ENCODE measurements around the gene MROH8.

DNA sequence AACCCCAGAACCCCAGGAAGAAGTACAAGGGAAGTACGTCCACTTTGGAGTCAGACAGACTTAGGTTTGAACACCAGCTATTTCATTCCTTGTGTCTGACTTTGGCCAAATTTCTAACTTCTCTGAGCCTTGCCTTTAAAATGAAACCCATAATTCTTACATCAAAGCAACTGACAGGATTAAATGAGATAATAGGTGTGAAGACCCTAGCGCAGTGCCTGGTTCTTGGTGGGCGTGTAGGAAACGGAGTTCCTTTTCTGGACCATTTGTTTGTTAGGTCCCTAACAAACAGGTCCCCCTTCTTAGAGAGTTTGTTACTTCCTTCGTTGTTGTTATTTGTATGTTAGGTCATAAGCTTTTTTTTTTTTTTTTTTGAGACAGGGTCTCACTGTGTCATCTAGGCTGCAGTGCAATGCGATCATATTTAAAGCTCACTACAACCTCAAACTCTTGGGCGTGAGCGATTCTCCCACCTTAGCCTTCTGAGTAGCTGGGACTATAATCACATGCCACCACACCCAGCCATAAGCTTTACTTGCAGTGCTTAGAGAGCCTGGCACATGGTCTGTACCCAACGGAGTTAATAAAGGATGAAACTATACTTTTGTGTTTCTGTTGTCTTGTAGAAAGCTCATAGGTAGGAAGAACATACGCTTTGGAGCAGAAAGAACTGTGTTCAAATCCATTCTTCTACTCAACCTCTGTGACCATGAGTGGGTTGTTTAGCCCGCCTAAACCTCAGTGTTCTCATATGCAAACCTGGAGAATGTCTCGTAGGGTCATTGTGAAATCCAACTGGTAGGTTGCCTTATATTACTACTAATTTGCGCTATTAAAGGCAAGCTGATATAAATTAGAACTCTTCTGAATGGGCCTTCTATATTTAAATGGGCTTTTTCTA lies 21.8 kb upstream of the MROH8 start:
- TF ChIP-seq POLR2A (IDR thresholded peaks at IDR 0.05) (no peak), POLR2AphosphoS5 (IDR thresholded peaks at IDR 0.05) (no peak)
- TF ChIP-seq, protein P1, sequence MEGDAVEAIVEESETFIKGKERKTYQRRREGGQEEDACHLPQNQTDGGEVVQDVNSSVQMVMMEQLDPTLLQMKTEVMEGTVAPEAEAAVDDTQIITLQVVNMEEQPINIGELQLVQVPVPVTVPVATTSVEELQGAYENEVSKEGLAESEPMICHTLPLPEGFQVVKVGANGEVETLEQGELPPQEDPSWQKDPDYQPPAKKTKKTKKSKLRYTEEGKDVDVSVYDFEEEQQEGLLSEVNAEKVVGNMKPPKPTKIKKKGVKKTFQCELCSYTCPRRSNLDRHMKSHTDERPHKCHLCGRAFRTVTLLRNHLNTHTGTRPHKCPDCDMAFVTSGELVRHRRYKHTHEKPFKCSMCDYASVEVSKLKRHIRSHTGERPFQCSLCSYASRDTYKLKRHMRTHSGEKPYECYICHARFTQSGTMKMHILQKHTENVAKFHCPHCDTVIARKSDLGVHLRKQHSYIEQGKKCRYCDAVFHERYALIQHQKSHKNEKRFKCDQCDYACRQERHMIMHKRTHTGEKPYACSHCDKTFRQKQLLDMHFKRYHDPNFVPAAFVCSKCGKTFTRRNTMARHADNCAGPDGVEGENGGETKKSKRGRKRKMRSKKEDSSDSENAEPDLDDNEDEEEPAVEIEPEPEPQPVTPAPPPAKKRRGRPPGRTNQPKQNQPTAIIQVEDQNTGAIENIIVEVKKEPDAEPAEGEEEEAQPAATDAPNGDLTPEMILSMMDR (IDR thresholded peaks at IDR 0.05) = no peak
